IMR-90 (cell line): ENCODE results near the gene SRSF3.
"Not testable (repeated sequence)": the region's sequence is repeated elsewhere in the genome, so short reads cannot be mapped to it uniquely, and the experiment has no call there.

ENCODE experiments used
- POLR2A ChIP-seq: IDR thresholded peaks from 2 replicates; pipeline ENCODE4 v1.6.1; 2012; ENCODE audit warnings: mild to moderate bottlenecking, low read depth, low read length
- RFX5 ChIP-seq: IDR thresholded peaks from 2 replicates; pipeline ENCODE4 v1.8.0; 2012; ENCODE audit warnings: low read depth, mild to moderate bottlenecking, low read length, moderate library complexity
- TF ChIP-seq, protein P1 (sequence below): conservative IDR thresholded peaks from 2 replicates; pipeline ENCODE4 v1.5.1; 2012; ENCODE audit warnings: mild to moderate bottlenecking, low read depth, low read length, improper control_type of control experiment

DNA sequence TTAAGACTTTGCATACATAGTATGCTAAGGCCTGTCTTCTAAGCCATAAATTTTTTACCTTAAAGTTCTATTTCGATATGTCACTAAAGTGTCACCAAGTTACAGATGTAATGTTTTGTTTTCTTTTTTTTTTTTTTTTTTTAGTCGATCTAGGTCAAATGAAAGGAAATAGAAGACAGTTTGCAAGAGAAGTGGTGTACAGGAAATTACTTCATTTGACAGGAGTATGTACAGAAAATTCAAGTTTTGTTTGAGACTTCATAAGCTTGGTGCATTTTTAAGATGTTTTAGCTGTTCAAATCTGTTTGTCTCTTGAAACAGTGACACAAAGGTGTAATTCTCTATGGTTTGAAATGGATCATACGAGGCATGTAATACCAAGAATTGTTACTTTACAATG is 7.7 kb downstream of the SRSF3 start:
- not testable (repeated sequence) for TF ChIP-seq RFX5, POLR2A
- TF ChIP-seq, protein P1, sequence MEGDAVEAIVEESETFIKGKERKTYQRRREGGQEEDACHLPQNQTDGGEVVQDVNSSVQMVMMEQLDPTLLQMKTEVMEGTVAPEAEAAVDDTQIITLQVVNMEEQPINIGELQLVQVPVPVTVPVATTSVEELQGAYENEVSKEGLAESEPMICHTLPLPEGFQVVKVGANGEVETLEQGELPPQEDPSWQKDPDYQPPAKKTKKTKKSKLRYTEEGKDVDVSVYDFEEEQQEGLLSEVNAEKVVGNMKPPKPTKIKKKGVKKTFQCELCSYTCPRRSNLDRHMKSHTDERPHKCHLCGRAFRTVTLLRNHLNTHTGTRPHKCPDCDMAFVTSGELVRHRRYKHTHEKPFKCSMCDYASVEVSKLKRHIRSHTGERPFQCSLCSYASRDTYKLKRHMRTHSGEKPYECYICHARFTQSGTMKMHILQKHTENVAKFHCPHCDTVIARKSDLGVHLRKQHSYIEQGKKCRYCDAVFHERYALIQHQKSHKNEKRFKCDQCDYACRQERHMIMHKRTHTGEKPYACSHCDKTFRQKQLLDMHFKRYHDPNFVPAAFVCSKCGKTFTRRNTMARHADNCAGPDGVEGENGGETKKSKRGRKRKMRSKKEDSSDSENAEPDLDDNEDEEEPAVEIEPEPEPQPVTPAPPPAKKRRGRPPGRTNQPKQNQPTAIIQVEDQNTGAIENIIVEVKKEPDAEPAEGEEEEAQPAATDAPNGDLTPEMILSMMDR: not testable (repeated sequence)
